ENCODE data around the gene GPR35. TPM values are rescaled to one million over a fixed set of nuclear protein-coding genes. Genes with fewer than 3 reads are reported as not detected.

GPR35 gene
- total and polyA plus RNA-seq, 4 experiments from 2014 or later, result 0.71 to 6.8 (median 3.8) TPM

GRCh38 chr2:240643811-240644150 is 18.5 kb downstream of the GPR35 start:
- POLR2A ChIA-PET (ENCODE audit: partially characterized antibody), result no interaction called here
- no peaks in the 10 kb centered on the region for H3K27me3 ChIP-seq (ENCODE audit: insufficient read depth, low read length)
- no peak overlapping the region for H3K4me3 Mint-ChIP-seq
- CTCF ChIA-PET (ENCODE audit: partially characterized antibody), result interaction anchor here (1.5 kb wide), 1 partner anchor 130 kb away, joined by 4 read pairs; no protein-coding TSS in a partner anchor
- no peak overlapping the region for H3K27ac ChIP-seq (ENCODE audit: low read depth, low read length)
- no peaks in the 10 kb centered on the region for H3K36me3 Mint-ChIP-seq
- peaks cover 5 to 10% (median 9%) of the 10 kb centered on the region in 4 donors for H3K4me1 Mint-ChIP-seq
- H3K9me3 ChIP-seq (ENCODE audit: control insufficient read depth in 1 of 2, low read length in 2 of 2), result no peaks in the 10 kb centered on the region
- DNase-seq, result no peak
- H3K27ac Mint-ChIP-seq, result peak overlapping the region in 2 of 7 donors; percentile 76 to 89
- H3K4me1 ChIP-seq (ENCODE audit: insufficient read depth, low read length), result peaks cover 11% of the 10 kb centered on the region
- no peaks in the 10 kb centered on the region for H3K36me3 ChIP-seq (ENCODE audit: insufficient read depth, low read length)
- no peaks in the 10 kb centered on the region for H3K9me3 Mint-ChIP-seq
- peaks cover 2 to 14% of the 10 kb centered on the region in 2 donors for H3K27me3 Mint-ChIP-seq
- H3K4me3 ChIP-seq (ENCODE audit: low read length in 2 of 2), result no peak overlapping the region
- intact Hi-C loops (cut with micrococcal nuclease), result no loop called here

- no peak overlapping the region for H3K27ac ChIP-seq (ENCODE audit: low read depth, low read length)
- H3K9me3 ChIP-seq (ENCODE audit: control insufficient read depth in 1 of 2, low read length in 2 of 2), result no peaks in the 10 kb centered on the region
- H3K9me3 Mint-ChIP-seq, result no peaks in the 10 kb centered on the region
- H3K27ac Mint-ChIP-seq, result peak overlapping the region in 2 of 7 donors; percentile 76 to 89
- H3K27me3 Mint-ChIP-seq, result peaks cover 2 to 15% of the 10 kb centered on the region in 2 donors
- ChIA-PET POLR2A (ENCODE audit: partially characterized antibody) (no interaction called here), CTCF (ENCODE audit: partially characterized antibody) (interaction anchor here (1.5 kb wide), 1 partner anchor 130 kb away, joined by 4 read pairs; no protein-coding TSS in a partner anchor)
- intact Hi-C loops (cut with micrococcal nuclease), result no loop called here
- H3K4me1 ChIP-seq (ENCODE audit: insufficient read depth, low read length), result peaks cover 11% of the 10 kb centered on the region
- H3K36me3 ChIP-seq (ENCODE audit: insufficient read depth, low read length), result no peaks in the 10 kb centered on the region
- H3K27me3 ChIP-seq (ENCODE audit: insufficient read depth, low read length), result no peaks in the 10 kb centered on the region
- DNase-seq, result no peak
- H3K4me3 Mint-ChIP-seq, result no peak overlapping the region
- peaks cover 5 to 10% (median 9%) of the 10 kb centered on the region in 4 donors for H3K4me1 Mint-ChIP-seq
- no peaks in the 10 kb centered on the region for H3K36me3 Mint-ChIP-seq
- no peak overlapping the region for H3K4me3 ChIP-seq (ENCODE audit: low read length in 2 of 2)
Observed at GRCh38 chr2:240644171-240644651, 18.9 kb downstream of the GPR35 start.

GRCh38 chr2:240644859-240645301 is 19.6 kb downstream of the GPR35 start:
- Mint-ChIP-seq H3K27ac (peak overlapping the region in 2 of 7 donors; percentile 17 to 42), H3K27me3 (peaks cover 5 to 18% of the 10 kb centered on the region in 2 donors), H3K4me1 (peaks cover 5 to 10% (median 9%) of the 10 kb centered on the region in 4 donors), H3K36me3 (no peaks in the 10 kb centered on the region), H3K4me3 (no peak overlapping the region), H3K9me3 (no peaks in the 10 kb centered on the region)
- ChIA-PET POLR2A (ENCODE audit: partially characterized antibody) (no interaction called here), CTCF (ENCODE audit: partially characterized antibody) (interaction anchor here (1.5 kb wide), 1 partner anchor 131 kb away, joined by 4 read pairs; no protein-coding TSS in a partner anchor)
- H3K27ac ChIP-seq (ENCODE audit: low read depth, low read length), result no peak overlapping the region
- H3K27me3 ChIP-seq (ENCODE audit: insufficient read depth, low read length), result no peaks in the 10 kb centered on the region
- no peaks in the 10 kb centered on the region for H3K36me3 ChIP-seq (ENCODE audit: insufficient read depth, low read length)
- intact Hi-C loops (cut with micrococcal nuclease), result no loop called here
- no peak for DNase-seq
- no peak overlapping the region for H3K4me3 ChIP-seq (ENCODE audit: low read length in 2 of 2)
- H3K4me1 ChIP-seq (ENCODE audit: insufficient read depth, low read length), result peaks cover 11% of the 10 kb centered on the region
- H3K9me3 ChIP-seq (ENCODE audit: control insufficient read depth in 1 of 2, low read length in 2 of 2), result no peaks in the 10 kb centered on the region

- Mint-ChIP-seq H3K9me3 (no peaks in the 10 kb centered on the region), H3K27ac (peak overlapping the region in 4 of 7 donors; percentile 13 to 95 (median 66)), H3K36me3 (no peaks in the 10 kb centered on the region), H3K4me1 (peaks cover 5 to 10% (median 9%) of the 10 kb centered on the region in 4 donors), H3K4me3 (no peak overlapping the region), H3K27me3 (peaks cover 5 to 18% of the 10 kb centered on the region in 2 donors)
- Histone ChIP-seq H3K27me3 (ENCODE audit: insufficient read depth, low read length) (no peaks in the 10 kb centered on the region), H3K9me3 (ENCODE audit: control insufficient read depth in 1 of 2, low read length in 2 of 2) (no peaks in the 10 kb centered on the region), H3K27ac (ENCODE audit: low read depth, low read length) (no peak overlapping the region), H3K36me3 (ENCODE audit: insufficient read depth, low read length) (no peaks in the 10 kb centered on the region), H3K4me3 (ENCODE audit: low read length in 2 of 2) (peak overlapping the region in 1 of 2 donors; percentile 15), H3K4me1 (ENCODE audit: insufficient read depth, low read length) (peaks cover 11% of the 10 kb centered on the region)
- ChIA-PET POLR2A (ENCODE audit: partially characterized antibody) (no interaction called here), CTCF (ENCODE audit: partially characterized antibody) (no interaction called here)
- no peak for DNase-seq
- intact Hi-C loops (cut with micrococcal nuclease), result no loop called here
Observed at GRCh38 chr2:240645346-240645745, 20.1 kb downstream of the GPR35 start.

GRCh38 chr2:240645801-240646175 is 20.5 kb downstream of the GPR35 start:
- H3K27me3 Mint-ChIP-seq, result peaks cover 7 to 19% of the 10 kb centered on the region in 2 donors
- ChIA-PET POLR2A (ENCODE audit: partially characterized antibody) (interaction anchor here (1.0 kb wide), 1 partner anchor 60 kb away, joined by 3 read pairs; no protein-coding TSS in a partner anchor), CTCF (ENCODE audit: partially characterized antibody) (no interaction called here)
- no peaks in the 10 kb centered on the region for H3K9me3 Mint-ChIP-seq
- intact Hi-C loops (cut with micrococcal nuclease), result no loop called here
- DNase-seq, result no peak
- H3K27ac Mint-ChIP-seq, result peak overlapping the region; percentile 64 to 95 (median 86)
- H3K4me3 ChIP-seq (ENCODE audit: low read length in 2 of 2), result peak overlapping the region in 1 of 2 donors; percentile 15
- peaks cover 11% of the 10 kb centered on the region for H3K4me1 ChIP-seq (ENCODE audit: insufficient read depth, low read length)
- no peaks in the 10 kb centered on the region for H3K27me3 ChIP-seq (ENCODE audit: insufficient read depth, low read length)
- H3K4me1 Mint-ChIP-seq, result peaks cover 5 to 10% (median 9%) of the 10 kb centered on the region in 4 donors
- H3K36me3 ChIP-seq (ENCODE audit: insufficient read depth, low read length), result no peaks in the 10 kb centered on the region
- H3K4me3 Mint-ChIP-seq, result peak overlapping the region in 5 of 8 donors; percentile 29 to 81 (median 55)
- no peak overlapping the region for H3K27ac ChIP-seq (ENCODE audit: low read depth, low read length)
- no peaks in the 10 kb centered on the region for H3K36me3 Mint-ChIP-seq
- no peaks in the 10 kb centered on the region for H3K9me3 ChIP-seq (ENCODE audit: control insufficient read depth in 1 of 2, low read length in 2 of 2)

- Histone ChIP-seq H3K4me3 (ENCODE audit: low read length in 2 of 2) (peak overlapping the region in 1 of 2 donors; percentile 15), H3K4me1 (ENCODE audit: insufficient read depth, low read length) (peaks cover 11% of the 10 kb centered on the region), H3K9me3 (ENCODE audit: control insufficient read depth in 1 of 2, low read length in 2 of 2) (no peaks in the 10 kb centered on the region), H3K36me3 (ENCODE audit: insufficient read depth, low read length) (no peaks in the 10 kb centered on the region), H3K27ac (ENCODE audit: low read depth, low read length) (no peak overlapping the region), H3K27me3 (ENCODE audit: insufficient read depth, low read length) (no peaks in the 10 kb centered on the region)
- ChIA-PET CTCF (ENCODE audit: partially characterized antibody) (interaction anchor here (1.0 kb wide), 1 partner anchor 66 kb away, joined by 3 read pairs; no protein-coding TSS in a partner anchor), POLR2A (ENCODE audit: partially characterized antibody) (interaction anchor here (1.0 kb wide), 2 partner anchors 40 to 60 kb away, joined by 3 read pairs; no protein-coding TSS in a partner anchor)
- peak overlapping the region in 6 of 8 donors; percentile 29 to 81 (median 51) for H3K4me3 Mint-ChIP-seq
- peak overlapping the region; percentile 64 to 95 (median 86) for H3K27ac Mint-ChIP-seq
- H3K9me3 Mint-ChIP-seq, result no peaks in the 10 kb centered on the region
- intact Hi-C loops (cut with micrococcal nuclease), result no loop called here
- peaks cover 5 to 10% (median 9%) of the 10 kb centered on the region in 4 donors for H3K4me1 Mint-ChIP-seq
- no peaks in the 10 kb centered on the region for H3K36me3 Mint-ChIP-seq
- H3K27me3 Mint-ChIP-seq, result peaks cover 11 to 22% of the 10 kb centered on the region in 2 donors
- DNase-seq, result peak; percentile 52 to 74 (median 64)
Observed at GRCh38 chr2:240646176-240646899, 21.1 kb downstream of the GPR35 start.

- peaks cover 11% of the 10 kb centered on the region for H3K4me1 ChIP-seq (ENCODE audit: insufficient read depth, low read length)
- H3K27ac Mint-ChIP-seq, result no peak overlapping the region
- H3K4me3 Mint-ChIP-seq, result no peak overlapping the region
- H3K27me3 Mint-ChIP-seq, result peaks cover 11 to 26% of the 10 kb centered on the region in 2 donors
- H3K27ac ChIP-seq (ENCODE audit: low read depth, low read length), result no peak overlapping the region
- ChIA-PET POLR2A (ENCODE audit: partially characterized antibody) (interaction anchor here (1.0 kb wide), 2 partner anchors 41 to 61 kb away, joined by 3 read pairs; no protein-coding TSS in a partner anchor), CTCF (ENCODE audit: partially characterized antibody) (interaction anchor here (1.0 kb wide), 1 partner anchor 67 kb away, joined by 3 read pairs; no protein-coding TSS in a partner anchor)
- no peak overlapping the region for H3K4me3 ChIP-seq (ENCODE audit: low read length in 2 of 2)
- H3K4me1 Mint-ChIP-seq, result peaks cover 5 to 10% (median 9%) of the 10 kb centered on the region in 4 donors
- DNase-seq, result no peak
- no peaks in the 10 kb centered on the region for H3K36me3 Mint-ChIP-seq
- peaks cover 0 to 3% (median 0%) of the 10 kb centered on the region in 8 donors for H3K9me3 Mint-ChIP-seq
- H3K9me3 ChIP-seq (ENCODE audit: control insufficient read depth in 1 of 2, low read length in 2 of 2), result no peaks in the 10 kb centered on the region
- H3K36me3 ChIP-seq (ENCODE audit: insufficient read depth, low read length), result no peaks in the 10 kb centered on the region
- H3K27me3 ChIP-seq (ENCODE audit: insufficient read depth, low read length), result no peaks in the 10 kb centered on the region
- intact Hi-C loops (cut with micrococcal nuclease), result no loop called here
Observed at GRCh38 chr2:240646900-240647502, 21.7 kb downstream of the GPR35 start.
